ENCODE measurements around the gene MARCHF11.

- TF ChIP-seq SIN3A (IDR thresholded peaks at IDR 0.05; ENCODE audit: borderline replicate concordance, insufficient read depth, low read length) (no peak), POLR2AphosphoS5 (IDR thresholded peaks at IDR 0.05; ENCODE audit: low read depth, low read length) (no peak), TAF1 (IDR thresholded peaks at IDR 0.05; ENCODE audit: borderline replicate concordance, insufficient read depth, low read length) (no peak), REST (IDR thresholded peaks at IDR 0.05; ENCODE audit: insufficient read depth in 1 of 2, low read depth in 2 of 2, low read length in 2 of 2) (no peak), FOXP2 (optimal IDR thresholded peaks at IDR 0.05; ENCODE audit: borderline replicate concordance, extremely low read depth, extremely low read length, insufficient read depth) (no peak)
Observed at GRCh38 chr5:16082053-16082452, 97.5 kb downstream of the MARCHF11 start.

Data from PFSK-1 (cell line).